ENCODE measurements around the gene ATRAID. TPM values are rescaled to one million over a fixed set of nuclear protein-coding genes. Genes with fewer than 3 reads are reported as not detected.

ATRAID gene
- total RNA-seq, 4 donors from 2014 or later = 107 to 210 (median 124) TPM

DNA sequence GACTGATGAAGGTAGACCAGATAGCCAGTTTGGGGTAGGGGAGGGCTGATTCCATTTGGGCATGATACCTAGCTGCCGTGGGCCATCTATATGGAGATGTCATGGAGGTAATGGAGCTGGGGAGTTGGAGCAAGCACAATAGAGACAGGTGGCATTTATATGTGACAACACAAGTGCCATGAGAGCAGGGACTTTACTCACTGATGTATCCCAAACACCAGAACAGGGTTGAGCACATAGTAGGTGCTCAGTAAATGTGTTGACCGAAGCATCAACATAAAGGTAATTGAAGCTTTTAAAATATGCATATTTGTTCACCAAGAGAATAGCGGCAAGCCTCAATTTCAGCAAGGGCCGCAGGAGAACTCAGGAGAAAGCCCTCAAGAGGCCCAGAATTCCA, 36.1 kb downstream of the ATRAID start:
- H3K4me3 ChIP-seq = no peak overlapping the region
- TF ChIP-seq POLR2A (IDR thresholded peaks at IDR 0.05) = no peak
- TF ChIP-seq CTCF (IDR thresholded peaks at IDR 0.05) = no peak
- no peak for TF ChIP-seq EP300 (IDR thresholded peaks at IDR 0.05)
- H3K9me3 ChIP-seq = no peaks in the 10 kb centered on the region
- peaks cover 0 to 7% (median 0%) of the 10 kb centered on the region in 4 donors for H3K4me1 ChIP-seq
- H3K27me3 ChIP-seq = peaks cover 0 to 32% of the 10 kb centered on the region in 2 donors
- 83 to 93% methylated on average over 4 of the region's 4 CpGs for WGBS, 2 donors
- H3K27ac ChIP-seq = no peak overlapping the region
- peaks cover 0 to 18% (median 6%) of the 10 kb centered on the region in 3 donors for H3K36me3 ChIP-seq
- no peak for DNase-seq (ENCODE audit: low spot score in 2 of 2)

DNA sequence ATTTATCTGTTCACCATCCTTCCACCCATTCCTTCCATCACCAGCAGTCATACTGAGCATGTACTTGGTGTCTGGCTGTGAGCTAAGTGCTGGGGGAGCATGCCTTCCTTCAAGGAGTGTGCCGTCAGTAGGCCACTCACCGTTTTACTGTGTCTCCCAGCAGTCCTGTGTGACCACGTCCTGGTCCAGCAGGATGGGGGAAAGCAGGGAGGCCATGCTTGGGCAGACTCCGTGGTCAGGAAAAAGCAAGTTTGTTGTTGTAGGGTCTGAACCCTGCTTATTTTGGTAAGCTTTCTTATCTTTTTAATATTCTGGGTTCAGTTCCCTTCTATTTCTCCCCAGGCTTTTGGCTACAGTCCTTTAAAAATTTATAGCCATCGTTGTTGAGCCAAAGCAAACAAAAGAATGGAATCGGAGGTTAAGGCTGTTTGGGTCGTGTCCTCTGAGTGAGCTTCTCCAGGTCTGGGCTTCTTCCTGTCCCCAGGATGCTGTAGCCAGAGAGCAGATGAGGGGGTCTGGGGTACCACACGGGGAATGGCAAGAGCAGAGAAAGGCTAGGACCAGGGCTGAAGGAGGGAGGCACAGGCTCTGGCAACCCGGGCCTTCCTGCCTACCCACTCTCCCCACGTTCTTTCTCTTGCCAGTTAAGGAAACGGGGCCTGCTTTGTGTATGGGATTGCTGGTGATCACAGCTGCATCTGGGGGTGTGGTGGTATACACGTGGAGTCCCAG, 37.5 kb downstream of the ATRAID start:
- Histone ChIP-seq H3K27me3 (peaks cover 0 to 44% of the 10 kb centered on the region in 2 donors), H3K36me3 (peaks cover 0 to 4% (median 0%) of the 10 kb centered on the region in 3 donors), H3K4me3 (no peak overlapping the region), H3K9me3 (no peaks in the 10 kb centered on the region), H3K4me1 (peaks cover 0 to 7% (median 0%) of the 10 kb centered on the region in 4 donors), H3K27ac (no peak overlapping the region)
- TF ChIP-seq EP300 (IDR thresholded peaks at IDR 0.05) (no peak), POLR2A (IDR thresholded peaks at IDR 0.05) (no peak), CTCF (IDR thresholded peaks at IDR 0.05) (no peak)
- WGBS, 2 donors = 30 to 50% methylated on average over 12 of the region's 12 CpGs
- DNase-seq (ENCODE audit: low spot score in 2 of 2) = no peak

- Histone ChIP-seq H3K27me3 (peaks cover 0 to 51% of the 10 kb centered on the region in 2 donors), H3K4me1 (peaks cover 0 to 7% (median 0%) of the 10 kb centered on the region in 4 donors), H3K27ac (no peak overlapping the region), H3K36me3 (no peaks in the 10 kb centered on the region), H3K9me3 (no peaks in the 10 kb centered on the region), H3K4me3 (no peak overlapping the region)
- WGBS, 2 donors = 30 to 39% methylated on average over 14 to 22 of the region's 22 CpGs
- no peak for TF ChIP-seq EP300 (IDR thresholded peaks at IDR 0.05)
- TF ChIP-seq CTCF (IDR thresholded peaks at IDR 0.05) = peak; percentile 21 to 57 (median 48)
- DNase-seq (ENCODE audit: low spot score in 2 of 2) = no peak
These were observed 38.2 kb downstream of the ATRAID start for GRCh38 chr2:27249891-27250651.

GRCh38 chr2:27250652-27251379, 39.0 kb downstream of the ATRAID start:
- no peak for DNase-seq (ENCODE audit: low spot score in 2 of 2)
- H3K4me1 ChIP-seq = peaks cover 0 to 7% (median 0%) of the 10 kb centered on the region in 4 donors
- peaks cover 0 to 56% of the 10 kb centered on the region in 2 donors for H3K27me3 ChIP-seq
- WGBS, 2 donors = 63 to 68% methylated on average over 13 of the region's 13 CpGs
- no peaks in the 10 kb centered on the region for H3K36me3 ChIP-seq
- no peak overlapping the region for H3K4me3 ChIP-seq
- no peak overlapping the region for H3K27ac ChIP-seq
- TF ChIP-seq EP300 (IDR thresholded peaks at IDR 0.05) (no peak), CTCF (IDR thresholded peaks at IDR 0.05) (no peak), POLR2A (IDR thresholded peaks at IDR 0.05) (no peak)
- no peaks in the 10 kb centered on the region for H3K9me3 ChIP-seq
